ENCODE results near the gene SH3BP2.

Gene SH3BP2

GRCh38 chr4:2847302-2847871 is 54.5 kb downstream of the SH3BP2 start:
- no peak for TF ChIP-seq CTCF (IDR thresholded peaks at IDR 0.05; ENCODE audit: low read depth, low read length, missing control alignments)
- no peak for DNase-seq (ENCODE audit: low read depth)
- H3K4me3 ChIP-seq (ENCODE audit: low read depth, low read length): no peak overlapping the region

GRCh38 chr4:2848449-2848848 is 55.6 kb downstream of the SH3BP2 start:
- TF ChIP-seq CTCF (IDR thresholded peaks at IDR 0.05; ENCODE audit: low read depth, low read length, missing control alignments): no peak

GRCh38 chr4:2849267-2850152 is 56.6 kb downstream of the SH3BP2 start:
- TF ChIP-seq CTCF (IDR thresholded peaks at IDR 0.05; ENCODE audit: low read depth, low read length, missing control alignments): no peak
- no peak overlapping the region for H3K4me3 ChIP-seq (ENCODE audit: low read depth, low read length)
- no peak for DNase-seq (ENCODE audit: low read depth)

More at GRCh38 chr4:2848449-2848848, 55.6 kb downstream of the SH3BP2 start:
- no peak overlapping the region for H3K4me3 ChIP-seq (ENCODE audit: low read depth, low read length)
- DNase-seq (ENCODE audit: low read depth): no peak

GRCh38 chr4:2850966-2851798 is 58.3 kb downstream of the SH3BP2 start:
- no peak overlapping the region for H3K4me3 ChIP-seq (ENCODE audit: low read depth, low read length)
- DNase-seq (ENCODE audit: low read depth): no peak
- no peak for TF ChIP-seq CTCF (IDR thresholded peaks at IDR 0.05; ENCODE audit: low read depth, low read length, missing control alignments)

- peak; percentile 63 for DNase-seq (ENCODE audit: low read depth)
- peak overlapping the region; percentile 19; the same call in 1 of the 2 replicates for H3K4me3 ChIP-seq (ENCODE audit: low read depth, low read length)
- TF ChIP-seq CTCF (IDR thresholded peaks at IDR 0.05; ENCODE audit: low read depth, low read length, missing control alignments): no peak
These were observed 59.6 kb downstream of the SH3BP2 start for GRCh38 chr4:2852481-2852921.

GRCh38 chr4:2855584-2855983 is 62.7 kb downstream of the SH3BP2 start:
- TF ChIP-seq CTCF (IDR thresholded peaks at IDR 0.05; ENCODE audit: low read depth, low read length, missing control alignments): no peak
- no peak overlapping the region for H3K4me3 ChIP-seq (ENCODE audit: low read depth, low read length)
- no peak for DNase-seq (ENCODE audit: low read depth)
